ENCODE measurements around the gene MRPL38. TPM values are rescaled to one million over a fixed set of nuclear protein-coding genes. Genes with fewer than 3 reads are reported as not detected.

The MRPL38 gene
- total RNA-seq, 1 donor from 2014 or later = 77.8 TPM

GRCh38 chr17:75932852-75933251, 28.2 kb upstream of the MRPL38 start:
- Mint-ChIP-seq H3K27me3 (ENCODE audit: low read depth) (no peaks in the 10 kb centered on the region), H3K27ac (no peak overlapping the region)
- DNase-seq (ENCODE audit: low spot score in 2 of 2, unreplicated experiment in 2 of 2) = no peak

GRCh38 chr17:75931062-75931461, 26.4 kb upstream of the MRPL38 start:
- H3K4me3 Mint-ChIP-seq = no peak overlapping the region
- no peaks in the 10 kb centered on the region for H3K9me3 Mint-ChIP-seq
- H3K27ac Mint-ChIP-seq = no peak overlapping the region
- H3K27me3 Mint-ChIP-seq (ENCODE audit: low read depth) = no peaks in the 10 kb centered on the region
- peaks cover 7% of the 10 kb centered on the region for H3K36me3 Mint-ChIP-seq
- no peak for TF ChIP-seq CTCF (IDR thresholded peaks at IDR 0.05; ENCODE audit: unreplicated experiment)
- H3K4me1 Mint-ChIP-seq = no peaks in the 10 kb centered on the region
- DNase-seq (ENCODE audit: low spot score in 2 of 2, unreplicated experiment in 2 of 2) = no peak

More at GRCh38 chr17:75932852-75933251, 28.2 kb upstream of the MRPL38 start:
- Mint-ChIP-seq H3K4me1 (no peaks in the 10 kb centered on the region), H3K36me3 (peaks cover 2% of the 10 kb centered on the region), H3K9me3 (no peaks in the 10 kb centered on the region), H3K4me3 (no peak overlapping the region)
- no peak for TF ChIP-seq CTCF (IDR thresholded peaks at IDR 0.05; ENCODE audit: unreplicated experiment)

GRCh38 chr17:75927286-75927922, 22.7 kb upstream of the MRPL38 start:
- H3K9me3 Mint-ChIP-seq = no peaks in the 10 kb centered on the region
- H3K4me1 Mint-ChIP-seq = no peaks in the 10 kb centered on the region
- TF ChIP-seq CTCF (IDR thresholded peaks at IDR 0.05; ENCODE audit: unreplicated experiment) = peak; percentile 31
- H3K4me3 Mint-ChIP-seq = no peak overlapping the region
- no peak overlapping the region for H3K27ac Mint-ChIP-seq
- peaks cover 7% of the 10 kb centered on the region for H3K36me3 Mint-ChIP-seq
- DNase-seq (ENCODE audit: low spot score in 2 of 2, unreplicated experiment in 2 of 2) = no peak
- H3K27me3 Mint-ChIP-seq (ENCODE audit: low read depth) = no peaks in the 10 kb centered on the region

- H3K4me3 Mint-ChIP-seq = no peak overlapping the region
- TF ChIP-seq CTCF (IDR thresholded peaks at IDR 0.05; ENCODE audit: unreplicated experiment) = no peak
- no peaks in the 10 kb centered on the region for H3K4me1 Mint-ChIP-seq
- no peak for DNase-seq (ENCODE audit: low spot score in 2 of 2, unreplicated experiment in 2 of 2)
- H3K27ac Mint-ChIP-seq = no peak overlapping the region
- no peaks in the 10 kb centered on the region for H3K9me3 Mint-ChIP-seq
- no peaks in the 10 kb centered on the region for H3K27me3 Mint-ChIP-seq (ENCODE audit: low read depth)
- peaks cover 7% of the 10 kb centered on the region for H3K36me3 Mint-ChIP-seq
These were observed 21.8 kb upstream of the MRPL38 start for GRCh38 chr17:75926456-75926855.

- H3K27me3 Mint-ChIP-seq (ENCODE audit: low read depth) = no peaks in the 10 kb centered on the region
- no peak overlapping the region for H3K27ac Mint-ChIP-seq
- H3K36me3 Mint-ChIP-seq = peaks cover 7% of the 10 kb centered on the region
- no peaks in the 10 kb centered on the region for H3K9me3 Mint-ChIP-seq
- TF ChIP-seq CTCF (IDR thresholded peaks at IDR 0.05; ENCODE audit: unreplicated experiment) = no peak
- H3K4me1 Mint-ChIP-seq = no peaks in the 10 kb centered on the region
- DNase-seq (ENCODE audit: low spot score in 2 of 2, unreplicated experiment in 2 of 2) = no peak
- H3K4me3 Mint-ChIP-seq = no peak overlapping the region
These were observed 21.2 kb upstream of the MRPL38 start for GRCh38 chr17:75925912-75926311.

GRCh38 chr17:75925103-75925502, 20.4 kb upstream of the MRPL38 start:
- H3K4me1 Mint-ChIP-seq = no peaks in the 10 kb centered on the region
- H3K27ac Mint-ChIP-seq = no peak overlapping the region
- no peaks in the 10 kb centered on the region for H3K27me3 Mint-ChIP-seq (ENCODE audit: low read depth)
- H3K36me3 Mint-ChIP-seq = peaks cover 7% of the 10 kb centered on the region
- H3K4me3 Mint-ChIP-seq = no peak overlapping the region
- no peaks in the 10 kb centered on the region for H3K9me3 Mint-ChIP-seq
- no peak for TF ChIP-seq CTCF (IDR thresholded peaks at IDR 0.05; ENCODE audit: unreplicated experiment)
- no peak for DNase-seq (ENCODE audit: low spot score in 2 of 2, unreplicated experiment in 2 of 2)

All from mesothelial cell of epicardium (in vitro differentiated cells).